RWPE2 (cell line): Measurements from ENCODE around the gene ITPKB.

Source experiments
- ATAC-seq: fragments of 200-7000 bp; cut with Tn5 transposase; 3 replicates; pipeline ENCODE4 v1.9.1; 2021; ENCODE audit warnings: low read depth
- DNase-seq: peaks from one replicate; pipeline ENCODE4 v3.0.0-alpha.2; 2020; ENCODE audit warnings: low spot score
- H3K27ac ChIP-seq: fragments of 450-650 bp; 2 replicates; pipeline ENCODE4 v1.5.1; 2017; ENCODE audit warnings: mild to moderate bottlenecking; ENCODE audit not compliant: poor library complexity, severe bottlenecking
- H3K27me3 ChIP-seq: fragments of 250-450 bp; sonication (Bioruptor Pico); 2 replicates; pipeline ENCODE4 v1.5.1; 2021; ENCODE audit warnings: mild to moderate bottlenecking, moderate library complexity; ENCODE audit not compliant: insufficient read depth, poor library complexity, severe bottlenecking
- H3K36me3 ChIP-seq: fragments of 250-450 bp; sonication (Bioruptor Pico); 2 replicates; pipeline ENCODE4 v1.5.1; 2020; ENCODE audit warnings: low read depth, mild to moderate bottlenecking, moderate library complexity
- H3K4me1 ChIP-seq: fragments of 250-450 bp; sonication (Bioruptor Pico); 2 replicates; pipeline ENCODE4 v1.5.1; 2021; ENCODE audit warnings: mild to moderate bottlenecking, moderate library complexity; ENCODE audit not compliant: insufficient read depth, poor library complexity, severe bottlenecking
- H3K4me3 ChIP-seq: fragments of 250-450 bp; sonication (Bioruptor Pico); 2 replicates; pipeline ENCODE4 v1.5.1; 2021; ENCODE audit warnings: mild to moderate bottlenecking, moderate library complexity; ENCODE audit not compliant: severe bottlenecking
- H3K9me3 ChIP-seq: fragments of 250-450 bp; sonication (Bioruptor Pico); 2 replicates; pipeline ENCODE4 v1.5.1; 2021; ENCODE audit warnings: mild to moderate bottlenecking, moderate library complexity; ENCODE audit not compliant: severe bottlenecking
- CTCF ChIP-seq: fragments of 450-650 bp; IDR thresholded peaks from one replicate; pipeline ENCODE4 v1.5.1; 2017; ENCODE audit warnings: mild to moderate bottlenecking, moderate library complexity; ENCODE audit not compliant: poor library complexity, severe bottlenecking

Gene ITPKB

GRCh38 chr1:226736001-226736907, 2.8 kb downstream of the ITPKB start:
- Histone ChIP-seq H3K27ac (no peak overlapping the region), H3K9me3 (no peaks in the 10 kb centered on the region), H3K27me3 (no peaks in the 10 kb centered on the region), H3K4me1 (no peaks in the 10 kb centered on the region), H3K4me3 (no peak overlapping the region), H3K36me3 (no peaks in the 10 kb centered on the region)
- ATAC-seq (no peak), DNase-seq (no peak)
- no peak for TF ChIP-seq CTCF

GRCh38 chr1:226735576-226735975, 3.5 kb downstream of the ITPKB start:
- Histone ChIP-seq H3K4me1 (no peaks in the 10 kb centered on the region), H3K27ac (no peak overlapping the region), H3K36me3 (no peaks in the 10 kb centered on the region), H3K4me3 (no peak overlapping the region), H3K27me3 (no peaks in the 10 kb centered on the region), H3K9me3 (no peaks in the 10 kb centered on the region)
- DNase-seq (no peak), ATAC-seq (no peak)
- TF ChIP-seq CTCF: no peak

- TF ChIP-seq CTCF: no peak
- Histone ChIP-seq H3K27me3 (no peaks in the 10 kb centered on the region), H3K4me3 (no peak overlapping the region), H3K9me3 (no peaks in the 10 kb centered on the region), H3K36me3 (no peaks in the 10 kb centered on the region), H3K27ac (no peak overlapping the region), H3K4me1 (no peaks in the 10 kb centered on the region)
- ATAC-seq (no peak), DNase-seq (no peak)
Observed at GRCh38 chr1:226734611-226735153, 4.4 kb downstream of the ITPKB start.

- no peaks in the 10 kb centered on the region for H3K4me1 ChIP-seq
Observed at GRCh38 chr1:226733876-226734275, 5.2 kb downstream of the ITPKB start.

More at GRCh38 chr1:226733876-226734275, 5.2 kb downstream of the ITPKB start:
- H3K36me3 ChIP-seq: no peaks in the 10 kb centered on the region
- no peak overlapping the region for H3K4me3 ChIP-seq
- ATAC-seq: no peak
- H3K27me3 ChIP-seq: no peaks in the 10 kb centered on the region
- TF ChIP-seq CTCF: no peak
- H3K9me3 ChIP-seq: no peaks in the 10 kb centered on the region
- H3K27ac ChIP-seq: no peak overlapping the region
- DNase-seq: no peak
